IMR-90 (cell line): ENCODE measurements around the gene C17orf100. TPM values are rescaled to one million over a fixed set of nuclear protein-coding genes. Genes with fewer than 3 reads are reported as not detected.

ENCODE experiments used
- ATAC-seq: fragments of 200-7000 bp; cut with Tn5 transposase; 2 replicates; pipeline ENCODE4 v1.9.1; 2020; ENCODE audit warnings: low read depth, mild to moderate bottlenecking, moderate library complexity
- BruUV-seq: library from RNA; stranded (reverse); fragments of 400-500 nt; replicated peaks from 2 replicates; lab custom pipeline; 2021; lab: Mats Ljungman, UMichigan
- CTCF ChIA-PET: fragments of 300-600 bp; formaldehyde crosslinking; extraction: SDS; loops from one replicate; lab custom pipeline; 2021; ENCODE audit warnings: antibody characterized with exemption; lab: Yijun Ruan, JAX
- POLR2A ChIA-PET: fragments of 300-600 bp; sonication (Branson Sonifier 250); formaldehyde crosslinking; loops from one replicate; lab custom pipeline; 2022; ENCODE audit warnings: antibody characterized with exemption; ENCODE audit not compliant: unreplicated experiment; lab: Charles Lee
- DNase-seq: peaks from one replicate; pipeline ENCODE4 v3.0.0; 2013
- H2AFZ ChIP-seq: replicated peaks from 2 replicates; pipeline ENCODE3; 2013; ENCODE audit warnings: low read length, mild to moderate bottlenecking; ENCODE audit not compliant: poor library complexity
- H2AK5ac ChIP-seq: 2 replicates; pipeline ENCODE4 v1.6.1; 2013; ENCODE audit warnings: low read depth, low read length, inconsistent platforms
- H2AK9ac ChIP-seq: replicated peaks from 2 replicates; pipeline ENCODE3; 2013; ENCODE audit warnings: mild to moderate bottlenecking, low read depth, low read length, moderate library complexity; ENCODE audit not compliant: poor library complexity
- H2BK120ac ChIP-seq: 2 replicates; pipeline ENCODE4 v1.6.1; 2013; ENCODE audit warnings: low read depth, low read length, inconsistent platforms
- H2BK15ac ChIP-seq: 3 replicates; pipeline ENCODE4 v1.6.1; 2013; ENCODE audit warnings: low read depth, low read length, inconsistent platforms
- H2BK20ac ChIP-seq: 2 replicates; pipeline ENCODE4 v1.6.1; 2013; ENCODE audit warnings: low read depth, mild to moderate bottlenecking, inconsistent platforms, low read length, moderate library complexity
- H2BK5ac ChIP-seq: 2 replicates; pipeline ENCODE4 v1.6.1; 2013; ENCODE audit warnings: mild to moderate bottlenecking, low read depth, low read length, inconsistent platforms; ENCODE audit not compliant: poor library complexity, severe bottlenecking
- H3K14ac ChIP-seq: replicated peaks from 2 replicates; pipeline ENCODE4 v1.6.1; 2013; ENCODE audit warnings: low read depth, low read length, inconsistent platforms
- H3K18ac ChIP-seq: 2 replicates; pipeline ENCODE4 v1.6.1; 2013; ENCODE audit warnings: low read depth, low read length, control low read depth
- H3K23ac ChIP-seq: 2 replicates; pipeline ENCODE4 v1.6.1; 2013; ENCODE audit warnings: low read depth, low read length, inconsistent platforms
- H3K27ac ChIP-seq: 2 replicates; pipeline ENCODE4 v1.5.1; 2013; ENCODE audit warnings: mild to moderate bottlenecking, control low read depth, low read length; ENCODE audit not compliant: insufficient read depth
- H3K27me3 ChIP-seq: 2 replicates; pipeline ENCODE4 v1.6.1; 2013; ENCODE audit warnings: low read length; ENCODE audit not compliant: control insufficient read depth, insufficient read depth
- H3K36me3 ChIP-seq: 2 replicates; pipeline ENCODE4 v1.6.1; 2013; ENCODE audit warnings: low read length, mixed read lengths; ENCODE audit not compliant: control insufficient read depth, insufficient read depth
- H3K4ac ChIP-seq: 2 replicates; pipeline ENCODE4 v1.6.1; 2013; ENCODE audit warnings: low read depth, low read length, inconsistent platforms
- H3K4me1 ChIP-seq: 2 replicates; pipeline ENCODE4 v1.6.1; 2013; ENCODE audit warnings: low read length, mixed read lengths; ENCODE audit not compliant: control insufficient read depth, insufficient read depth
- H3K4me2 ChIP-seq: 2 replicates; pipeline ENCODE4 v1.6.1; 2013; ENCODE audit warnings: low read depth, mild to moderate bottlenecking, control low read depth, low read length, moderate library complexity
- H3K4me3 ChIP-seq: 2 replicates; pipeline ENCODE4 v1.5.1; 2013; ENCODE audit warnings: low read depth, mild to moderate bottlenecking, control low read depth, low read length, moderate library complexity; ENCODE audit not compliant: insufficient read depth
- H3K56ac ChIP-seq: 2 replicates; pipeline ENCODE4 v1.6.1; 2013; ENCODE audit warnings: low read length, inconsistent platforms; ENCODE audit not compliant: insufficient read depth; ENCODE audit errors: extremely low read depth
- H3K79me1 ChIP-seq, 2 experiments: 2 replicates each; pipeline ENCODE4 v1.6.1; 2013; ENCODE audit warnings: low read length in 2 of 2, inconsistent platforms in 1 of 2, low read depth in 1 of 2
- H3K9ac ChIP-seq: 2 replicates; pipeline ENCODE4 v1.6.1; 2013; ENCODE audit warnings: low read depth, low read length, control low read depth
- H3K9me1 ChIP-seq: 2 replicates; pipeline ENCODE4 v1.6.1; 2013; ENCODE audit warnings: low read length, inconsistent platforms; ENCODE audit not compliant: insufficient read depth
- H3K9me3 ChIP-seq: 2 replicates; pipeline ENCODE4 v1.6.1; 2013; ENCODE audit warnings: low read length; ENCODE audit not compliant: control insufficient read depth, insufficient read depth
- H4K20me1 ChIP-seq: 2 replicates; pipeline ENCODE4 v1.6.1; 2013; ENCODE audit warnings: low read length, inconsistent platforms; ENCODE audit not compliant: insufficient read depth
- H4K5ac ChIP-seq: 2 replicates; pipeline ENCODE4 v1.6.1; 2013; ENCODE audit warnings: mild to moderate bottlenecking, low read depth, low read length, control low read depth
- H4K8ac ChIP-seq, 2 experiments: 2 replicates each; pipeline ENCODE4 v1.6.1; 2013; ENCODE audit warnings: low read depth in 2 of 2, low read length in 2 of 2, control low read depth in 1 of 2, inconsistent platforms in 1 of 2
- H4K91ac ChIP-seq: 2 replicates; pipeline ENCODE4 v1.6.1; 2013; ENCODE audit warnings: low read depth, low read length, inconsistent platforms; ENCODE audit not compliant: insufficient read depth
- BHLHE40 ChIP-seq: fragments of 150-350 bp; IDR thresholded peaks from 2 replicates; pipeline ENCODE4 v1.6.1; 2016; ENCODE audit warnings: mild to moderate bottlenecking, low read depth, low read length
- CEBPB ChIP-seq: IDR thresholded peaks from 2 replicates; pipeline ENCODE4 v1.6.1; 2012; ENCODE audit warnings: low read depth, low read length, improper control_type of control experiment
- CHD1 ChIP-seq: IDR thresholded peaks from 2 replicates; pipeline ENCODE4 v1.6.1; 2012; ENCODE audit warnings: low read depth, low read length, improper control_type of control experiment
- ELK1 ChIP-seq: fragments of 150-350 bp; IDR thresholded peaks from 2 replicates; pipeline ENCODE4 v1.6.1; 2016; ENCODE audit warnings: low read depth, mild to moderate bottlenecking, low read length, moderate library complexity, borderline replicate concordance
- MAFK ChIP-seq: IDR thresholded peaks from 2 replicates; pipeline ENCODE4 v1.6.1; 2012; ENCODE audit warnings: low read depth, low read length, improper control_type of control experiment
- MAZ ChIP-seq: IDR thresholded peaks from 2 replicates; pipeline ENCODE4 v1.6.1; 2012; ENCODE audit warnings: low read depth, mild to moderate bottlenecking, low read length, improper control_type of control experiment, moderate library complexity, borderline replicate concordance
- MXI1 ChIP-seq: IDR thresholded peaks from 2 replicates; pipeline ENCODE4 v1.6.1; 2012; ENCODE audit warnings: low read depth, mild to moderate bottlenecking, low read length, moderate library complexity, borderline replicate concordance
- NFE2L2 ChIP-seq: fragments of 150-350 bp; IDR thresholded peaks from 2 replicates; pipeline ENCODE4 v1.6.1; 2016; ENCODE audit warnings: low read depth, mild to moderate bottlenecking, low read length
- RAD21 ChIP-seq: IDR thresholded peaks from 2 replicates; pipeline ENCODE4 v1.6.1; 2012; ENCODE audit warnings: low read length, improper control_type of control experiment
- RCOR1 ChIP-seq: IDR thresholded peaks from 2 replicates; pipeline ENCODE4 v1.6.1; 2012; ENCODE audit warnings: mild to moderate bottlenecking, low read length, improper control_type of control experiment; ENCODE audit not compliant: insufficient replicate concordance
- RFX5 ChIP-seq: IDR thresholded peaks from 2 replicates; pipeline ENCODE4 v1.8.0; 2012; ENCODE audit warnings: low read depth, mild to moderate bottlenecking, low read length, moderate library complexity
- SMC3 ChIP-seq: fragments of 150-350 bp; IDR thresholded peaks from 2 replicates; pipeline ENCODE4 v1.6.1; 2016; ENCODE audit warnings: low read depth, mild to moderate bottlenecking, antibody characterized with exemption, low read length, moderate library complexity
- USF2 ChIP-seq: fragments of 150-350 bp; IDR thresholded peaks from 2 replicates; pipeline ENCODE4 v1.6.1; 2017; ENCODE audit warnings: mild to moderate bottlenecking, antibody characterized with exemption, low read length, low read depth
- WGBS, 2 experiments: methylation state at CpG; one replicate each; pipeline versions ENCODE4 v1.1.5 to v1.1.7; 2013; ENCODE audit warnings: missing lambda C conversion rate in 2 of 2; ENCODE audit not compliant: insufficient read length in 1 of 2; ENCODE audit errors: extremely low coverage in 2 of 2; 5-methylcytosine and 5-hydroxymethylcytosine counted together
- dilution Hi-C: fragments of 300-500 bp; cut with HindIII; formaldehyde crosslinking; loops from one replicate; pipeline ENCODE4 v1.14.3; 2018; ENCODE audit warnings: low sequenced_read_pairs; ENCODE audit not compliant: unreplicated experiment
- in situ Hi-C: fragments of 300-500 bp; cut with MboI; formaldehyde crosslinking; loops from 3 replicates; pipeline ENCODE4 v1.14.3; 2019; ENCODE audit warnings: low sequenced_read_pairs, inconsistent platforms, mixed read lengths
- intact Hi-C: fragments of 100-400 bp; cut with micrococcal nuclease; formaldehyde crosslinking; loops from 2 replicates; pipeline ENCODE4 v1.10.0; 2022
- polyA plus RNA-seq, 3 experiments: library from polyadenylated mRNA; depleted of rRNA; stranded (reverse); fragments of >200 nt; gene quantifications; 2 replicates each; pipeline ENCODE4 v1.2.3, GENCODE V29; 2012; ENCODE audit warnings: low replicate concordance in 1 of 3
- total RNA-seq: library from RNA; depleted of rRNA; stranded (reverse); fragments of >200 nt; gene quantifications from 2 replicates; pipeline ENCODE4 v1.2.3, GENCODE V29; 2012

The C17orf100 gene
- total and polyA plus RNA-seq, 2 of the 4 experiments (the other 2 are of a cell fraction), result 0.18 to 1.8 TPM

- Histone ChIP-seq H2BK20ac (no peak overlapping the region), H3K9me1 (peaks cover 3% of the 10 kb centered on the region), H3K18ac (no peak overlapping the region), H4K8ac (no peak overlapping the region), H2AFZ (no peak overlapping the region), H3K56ac (no peak overlapping the region), H3K4ac (no peak overlapping the region), H3K36me3 (peaks cover 28% of the 10 kb centered on the region), H4K5ac (no peak overlapping the region), H3K14ac (no peak overlapping the region), H4K20me1 (peaks cover 4% of the 10 kb centered on the region; the same call in 1 of the 2 replicates), H3K27me3 (no peaks in the 10 kb centered on the region), H2AK5ac (no peak overlapping the region), H2AK9ac (no peak overlapping the region), H3K9ac (no peak overlapping the region), H4K91ac (no peak overlapping the region), H3K4me2 (no peak overlapping the region), H3K27ac (no peak overlapping the region), H3K4me3 (no peak overlapping the region), H3K23ac (no peak overlapping the region), H2BK15ac (no peak overlapping the region), H3K79me1 (peaks cover 10 to 46% of the 10 kb centered on the region in 2 experiments), H3K9me3 (no peaks in the 10 kb centered on the region), H3K4me1 (peaks cover 8% of the 10 kb centered on the region), H2BK5ac (no peak overlapping the region), H2BK120ac (no peak overlapping the region)
- no CpG with 5 or more reads among the region's 1 CpG for WGBS, 2 experiments
- CTCF ChIA-PET, result no interaction called here
- in situ Hi-C loops, result no loop called here
- no peak for ATAC-seq
- POLR2A ChIA-PET, result no interaction called here
- DNase-seq, result no peak
- dilution Hi-C loops, result no loop called here
- BruUV-seq, result no TSS peak
- intact Hi-C loops, result no loop called here
- no peak for TF ChIP-seq MXI1
- no peak for TF ChIP-seq SMC3
- TF ChIP-seq RFX5, result no peak
- no peak for TF ChIP-seq CHD1
- TF ChIP-seq BHLHE40, result no peak
- TF ChIP-seq MAZ, result no peak
- no peak for TF ChIP-seq CEBPB
- TF ChIP-seq NFE2L2, result no peak
- no peak for TF ChIP-seq USF2
- no peak for TF ChIP-seq ELK1
- no peak for TF ChIP-seq RCOR1
- no peak for TF ChIP-seq RAD21
- TF ChIP-seq MAFK, result no peak
Measured at GRCh38 chr17:6630390-6630789, 21.2 kb upstream of the C17orf100 start.
